ENCODE data around the gene HOXB13.

HOXB13 gene

DNA sequence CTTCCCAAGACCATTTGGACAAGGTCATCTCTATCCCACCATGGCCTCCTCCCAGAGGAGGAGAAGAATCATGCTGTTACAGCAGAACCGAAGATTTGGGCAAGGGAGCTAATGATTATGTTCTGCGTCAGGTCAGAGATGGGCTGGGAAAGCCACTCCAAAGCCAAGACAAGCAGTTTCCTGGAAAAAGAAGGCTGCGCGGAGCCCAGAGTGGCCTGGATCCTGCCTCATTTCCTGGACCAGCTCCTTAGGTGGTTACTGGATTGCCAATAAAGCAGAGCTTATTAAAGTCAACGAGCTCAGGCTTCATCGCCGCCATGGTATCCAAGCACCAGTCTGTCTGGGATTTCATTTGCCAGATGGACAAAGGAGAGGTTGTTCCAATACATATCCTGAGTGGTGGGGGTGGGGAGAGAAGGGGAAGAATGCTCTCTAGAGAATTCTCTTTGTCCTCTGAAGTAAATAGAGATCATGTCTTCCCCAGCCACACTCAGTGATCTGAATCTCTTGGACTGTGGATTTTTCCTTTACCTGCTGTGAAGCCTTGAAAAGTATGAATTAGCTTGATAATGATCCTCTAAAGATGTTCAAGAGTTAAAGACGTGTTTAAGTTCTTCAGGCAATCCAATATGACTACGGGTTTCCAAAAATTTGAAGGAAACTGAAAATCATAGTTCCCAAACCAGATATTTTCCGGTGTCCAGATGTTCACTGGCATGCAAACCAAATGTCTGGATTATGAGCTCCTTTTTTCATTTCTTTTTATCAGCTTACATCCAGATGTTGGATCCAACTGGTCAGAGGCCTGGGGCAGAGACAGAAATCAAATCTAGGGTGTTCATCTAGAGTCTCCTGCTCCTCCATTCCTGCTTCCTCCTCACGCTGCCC is 23.9 kb downstream of the HOXB13 start:
- DNase-seq, result no peak

GRCh38 chr17:48701864-48702532 is 26.6 kb downstream of the HOXB13 start:
- no peak for DNase-seq

DNA sequence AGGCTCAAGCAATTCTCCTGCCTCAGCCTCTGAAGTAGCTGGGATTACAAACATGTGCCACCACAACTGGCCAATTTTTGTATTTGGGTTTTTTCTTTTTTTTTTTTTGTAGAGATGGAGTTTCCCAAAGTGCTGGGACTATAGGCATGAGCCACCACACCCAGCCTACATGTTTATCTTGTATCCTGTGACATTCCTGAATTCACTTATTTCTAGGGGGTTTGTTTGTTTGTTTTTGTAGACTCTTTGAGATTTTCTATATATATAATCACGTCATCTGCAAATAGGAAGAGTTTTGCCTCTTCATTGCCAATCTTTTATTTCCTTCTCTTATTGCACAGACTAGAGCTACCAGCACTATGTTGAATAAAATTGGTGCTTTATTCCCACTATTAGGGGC is 35.4 kb downstream of the HOXB13 start:
- no peak for DNase-seq

DNA sequence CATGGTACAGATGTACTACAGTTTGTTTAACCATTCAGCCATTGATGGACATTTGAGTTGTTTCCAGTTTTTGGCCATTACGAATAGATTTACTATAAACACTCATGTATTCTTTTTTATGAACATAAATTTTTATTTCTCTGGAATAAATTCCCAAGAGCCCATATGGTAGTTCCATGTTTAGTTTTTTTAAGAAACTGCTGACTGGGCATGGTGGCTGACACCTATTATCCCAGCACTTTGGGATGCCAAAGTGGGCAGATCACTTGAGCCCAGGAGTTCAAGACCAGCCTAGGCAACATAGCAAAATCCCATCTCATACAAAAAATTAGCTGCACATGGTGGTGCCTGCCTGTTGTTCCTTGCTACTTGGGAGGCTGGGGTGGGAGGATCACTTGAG is 36.5 kb downstream of the HOXB13 start:
- DNase-seq, result no peak

DNA sequence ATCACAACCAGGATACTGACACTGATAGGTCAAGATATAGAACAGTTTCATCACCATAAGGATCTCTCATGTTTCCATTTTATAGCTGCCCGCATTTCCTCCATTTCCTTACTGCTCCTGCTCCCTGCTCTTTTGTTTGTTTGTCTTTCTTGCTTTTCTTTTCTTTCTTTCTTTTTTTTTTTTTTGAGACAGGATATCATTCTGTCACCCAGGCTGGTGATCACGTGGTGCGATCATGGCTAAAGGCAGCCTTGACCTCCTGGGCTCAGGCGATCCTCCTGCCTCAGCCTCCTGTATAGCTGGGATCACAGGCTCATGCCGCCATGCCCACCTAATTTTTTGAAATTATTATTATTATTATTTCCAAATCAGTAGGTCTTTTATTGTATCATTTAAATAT is 37.9 kb downstream of the HOXB13 start:
- DNase-seq, result no peak

DNA sequence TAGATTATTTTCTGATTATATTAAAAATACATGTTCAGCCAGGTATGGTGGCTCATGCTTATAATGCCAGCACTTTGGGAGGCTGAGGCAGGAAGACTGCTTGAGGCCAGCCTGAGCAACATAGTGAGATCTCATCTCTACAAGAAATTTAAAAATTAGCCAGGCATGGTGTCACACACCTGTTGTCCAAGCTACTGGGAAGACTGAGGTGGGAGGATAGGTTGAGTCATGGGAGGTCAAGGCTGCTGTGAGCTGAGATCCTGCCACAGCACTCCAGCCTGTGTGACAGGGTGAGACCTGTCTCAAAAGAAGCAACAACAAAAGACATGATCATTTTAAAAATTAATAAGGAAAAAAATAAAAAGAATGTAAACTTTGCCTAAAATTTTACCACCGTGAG is 46.9 kb downstream of the HOXB13 start:
- DNase-seq, result no peak

- no peak for DNase-seq
These were observed 49.0 kb downstream of the HOXB13 start for GRCh38 chr17:48679385-48680096.

DNA sequence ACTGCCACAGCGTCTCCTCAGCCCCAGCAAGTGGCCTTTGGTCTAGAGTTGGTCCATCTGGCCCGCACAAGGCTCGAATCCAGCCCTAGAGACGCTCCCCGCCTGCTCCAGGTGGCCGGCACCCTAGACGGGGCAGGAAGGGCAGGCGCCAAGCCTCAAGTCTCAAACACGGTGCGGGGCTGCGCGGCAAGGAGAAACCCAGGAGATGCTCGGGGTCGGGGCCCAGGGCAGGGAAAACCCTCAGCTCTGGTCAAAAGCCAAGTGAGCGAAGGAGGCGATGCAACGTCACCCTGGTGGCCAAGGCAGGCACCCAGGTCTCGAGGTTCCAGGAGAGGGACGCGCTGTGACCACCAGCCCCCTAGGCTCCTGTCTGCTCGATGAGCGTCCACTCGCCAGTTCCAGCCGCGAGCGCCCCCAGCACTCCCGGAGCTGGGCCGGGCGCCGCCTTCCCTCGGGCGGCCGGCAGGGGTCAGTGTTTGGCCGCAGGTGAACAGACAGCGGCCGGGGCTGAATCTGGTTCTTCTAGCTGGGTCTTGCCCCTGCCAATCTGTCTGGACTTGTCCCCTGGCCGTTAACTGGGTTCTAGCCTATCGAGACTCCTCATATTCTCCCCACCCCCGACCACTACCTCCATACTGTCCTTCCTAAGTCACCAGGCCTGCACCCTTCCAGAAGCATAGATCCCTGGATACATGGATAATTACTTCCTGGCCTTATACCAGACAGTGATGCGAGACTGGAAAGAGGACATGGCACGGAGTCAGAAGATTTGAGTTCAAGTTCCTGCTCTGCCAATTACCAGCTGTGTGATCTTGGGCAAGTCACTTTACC is 50.2 kb downstream of the HOXB13 start:
- DNase-seq, result peak; percentile 42 to 69 (median 48)

GRCh38 chr17:48676963-48677558 is 51.5 kb downstream of the HOXB13 start:
- no peak for DNase-seq

Measured in activated naive CD4-positive, alpha-beta T cell (primary cell).